ES-I3 (cell line): ENCODE data around the gene FAM149A.

Experiments
- H3K36me3 ChIP-seq: 2 replicates; pipeline ENCODE4 v1.6.1; 2013; ENCODE audit warnings: mild to moderate bottlenecking, low read length, control low read depth, moderate library complexity; ENCODE audit not compliant: insufficient read depth
- H3K4me1 ChIP-seq: 2 replicates; pipeline ENCODE4 v1.6.1; 2013; ENCODE audit warnings: mild to moderate bottlenecking, control low read depth, low read length; ENCODE audit not compliant: insufficient read depth
- H3K9ac ChIP-seq: 2 replicates; pipeline ENCODE4 v1.6.1; 2013; ENCODE audit warnings: low read depth, mild to moderate bottlenecking, low read length, moderate library complexity
- H3K9me3 ChIP-seq: 2 replicates; pipeline ENCODE4 v1.6.1; 2013; ENCODE audit warnings: mild to moderate bottlenecking, low read length, moderate library complexity; ENCODE audit not compliant: control insufficient read depth, insufficient read depth

FAM149A gene

DNA sequence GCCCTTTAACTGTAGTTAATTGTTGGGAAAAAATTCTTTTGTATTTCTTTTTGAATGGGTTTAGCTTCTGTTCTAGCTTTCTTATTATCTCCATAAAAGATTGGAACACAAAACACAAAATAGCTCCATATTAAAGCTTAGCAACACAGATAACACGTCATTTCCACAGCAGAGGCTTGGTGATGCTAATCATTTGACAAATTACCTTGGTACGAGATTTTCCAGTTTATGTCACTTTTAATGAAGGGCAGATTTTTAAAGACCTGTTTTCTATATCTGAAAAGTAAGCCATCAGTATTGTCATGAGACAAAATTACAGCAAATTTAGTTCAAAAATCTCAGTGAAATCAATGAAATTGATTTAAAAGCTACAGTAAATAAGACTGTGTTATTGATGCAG, 27.4 kb downstream of the FAM149A start:
- Histone ChIP-seq H3K36me3 (no peaks in the 10 kb centered on the region), H3K4me1 (peaks cover 12% of the 10 kb centered on the region), H3K9me3 (no peaks in the 10 kb centered on the region), H3K9ac (no peak overlapping the region)

GRCh38 chr4:186132577-186133242, 28.2 kb downstream of the FAM149A start:
- Histone ChIP-seq H3K9ac (no peak overlapping the region), H3K9me3 (no peaks in the 10 kb centered on the region), H3K36me3 (no peaks in the 10 kb centered on the region), H3K4me1 (peaks cover 12% of the 10 kb centered on the region)

DNA sequence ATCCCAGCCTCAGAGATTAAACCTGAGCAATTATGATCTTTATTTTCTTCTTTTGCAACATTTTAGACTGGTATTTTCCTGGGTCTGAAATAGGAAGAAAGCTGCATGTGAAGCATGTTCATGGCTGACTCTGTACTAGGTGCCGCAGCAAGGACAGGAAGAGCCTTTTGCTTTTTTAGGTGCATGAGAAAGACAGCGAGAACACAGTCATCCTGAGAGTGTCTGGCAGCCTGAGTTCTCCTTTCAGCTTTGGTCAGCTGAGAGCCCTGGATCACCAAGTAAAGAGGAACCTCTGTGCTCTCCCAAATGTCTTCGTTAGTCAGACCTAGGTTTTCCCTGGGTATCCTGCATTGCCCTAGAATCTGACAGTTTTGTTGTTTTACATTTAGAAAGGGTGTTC, 29.8 kb downstream of the FAM149A start:
- H3K9me3 ChIP-seq, result no peaks in the 10 kb centered on the region
- H3K9ac ChIP-seq, result no peak overlapping the region
- H3K36me3 ChIP-seq, result no peaks in the 10 kb centered on the region
- peaks cover 12% of the 10 kb centered on the region for H3K4me1 ChIP-seq

DNA sequence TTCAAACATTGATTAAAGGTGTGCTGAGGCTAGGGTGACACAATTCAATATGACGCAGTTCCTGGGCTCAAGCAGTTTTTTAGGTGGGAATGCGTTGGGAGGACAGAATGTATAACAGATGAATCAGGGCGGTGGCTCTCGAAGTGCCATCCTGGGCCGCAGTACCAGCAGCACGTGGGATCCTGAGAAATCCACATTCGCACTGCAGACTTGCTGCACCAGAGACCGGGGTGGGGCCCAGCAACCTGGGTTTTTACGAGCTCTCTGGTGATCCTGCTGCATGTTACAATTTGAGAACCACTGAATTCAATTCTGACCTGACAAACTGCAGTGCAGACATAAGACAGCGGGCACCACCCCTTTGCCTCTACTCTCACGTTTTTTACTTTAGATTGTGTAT, 30.4 kb downstream of the FAM149A start:
- Histone ChIP-seq H3K4me1 (peaks cover 12% of the 10 kb centered on the region), H3K9me3 (no peaks in the 10 kb centered on the region), H3K36me3 (no peaks in the 10 kb centered on the region), H3K9ac (no peak overlapping the region)

DNA sequence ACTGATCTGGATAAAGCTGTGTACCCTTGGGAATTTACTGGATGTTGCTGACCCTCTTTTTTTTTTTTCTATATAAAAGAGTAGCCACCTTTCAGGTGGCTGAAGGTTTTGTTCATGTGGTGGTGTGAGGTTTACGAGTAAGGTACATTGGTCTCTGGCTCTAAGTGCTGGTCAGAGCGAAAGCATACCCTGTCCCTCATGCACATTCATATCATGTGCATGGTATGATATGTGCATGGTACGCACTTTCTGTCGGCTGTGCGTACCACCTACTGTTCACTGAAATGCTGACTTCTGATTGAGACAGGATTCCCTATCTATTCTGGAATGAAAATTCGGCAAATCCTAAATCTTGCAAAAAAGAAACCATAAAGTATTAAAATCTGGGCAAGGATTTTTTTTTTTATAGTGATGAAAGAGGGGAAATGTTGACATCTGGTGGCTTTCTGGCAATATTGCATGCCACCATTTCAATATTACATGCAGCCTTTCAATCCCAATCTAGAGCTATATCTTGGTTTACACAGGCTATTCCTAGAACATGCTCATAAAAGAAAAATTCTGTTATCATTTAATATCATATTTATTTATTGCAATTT, 32.8 kb downstream of the FAM149A start:
- H3K4me1 ChIP-seq, result peaks cover 8% of the 10 kb centered on the region
- no peak overlapping the region for H3K9ac ChIP-seq
- no peaks in the 10 kb centered on the region for H3K36me3 ChIP-seq
- no peaks in the 10 kb centered on the region for H3K9me3 ChIP-seq

DNA sequence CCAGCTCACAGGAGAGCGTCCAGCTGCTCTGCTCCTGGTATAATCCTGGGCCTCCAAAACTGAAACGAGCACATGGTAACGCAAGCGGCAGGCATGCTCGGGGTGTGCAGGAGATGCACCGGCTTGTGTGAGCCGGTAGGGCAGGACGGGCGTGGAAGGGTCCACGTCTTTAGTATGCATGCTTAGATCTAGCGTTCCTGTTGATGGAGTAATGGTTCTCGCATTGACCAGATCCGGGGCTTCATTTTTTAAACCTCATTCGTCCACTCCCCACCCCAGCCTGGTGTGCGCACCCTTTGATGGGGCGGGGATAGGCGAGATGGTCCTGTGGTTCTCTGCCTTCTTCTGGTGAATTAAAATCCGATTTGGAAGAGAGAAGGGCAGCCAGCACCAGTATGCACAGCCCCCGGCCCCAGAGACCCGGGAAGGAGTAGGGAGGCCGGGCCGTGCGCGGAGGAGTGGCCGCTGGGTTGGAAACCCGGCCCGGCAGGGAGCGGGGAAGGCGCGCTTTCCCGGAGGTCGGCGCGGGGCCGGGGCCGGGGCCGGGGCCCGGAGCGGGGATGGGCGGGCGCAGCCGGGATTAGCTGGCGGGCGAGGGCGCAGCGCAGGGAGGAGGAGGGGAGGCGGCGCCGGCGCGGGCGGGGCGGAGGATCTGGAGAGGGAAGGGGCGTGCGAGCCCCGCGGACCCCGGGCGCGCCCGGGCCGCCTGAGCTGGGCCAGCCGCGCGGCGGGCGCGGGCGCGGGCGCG, 39.9 kb downstream of the FAM149A start:
- Histone ChIP-seq H3K9ac (peak overlapping the region; percentile 70), H3K36me3 (no peaks in the 10 kb centered on the region), H3K9me3 (no peaks in the 10 kb centered on the region), H3K4me1 (peaks cover 8% of the 10 kb centered on the region; the same call in 1 of the 2 replicates)

DNA sequence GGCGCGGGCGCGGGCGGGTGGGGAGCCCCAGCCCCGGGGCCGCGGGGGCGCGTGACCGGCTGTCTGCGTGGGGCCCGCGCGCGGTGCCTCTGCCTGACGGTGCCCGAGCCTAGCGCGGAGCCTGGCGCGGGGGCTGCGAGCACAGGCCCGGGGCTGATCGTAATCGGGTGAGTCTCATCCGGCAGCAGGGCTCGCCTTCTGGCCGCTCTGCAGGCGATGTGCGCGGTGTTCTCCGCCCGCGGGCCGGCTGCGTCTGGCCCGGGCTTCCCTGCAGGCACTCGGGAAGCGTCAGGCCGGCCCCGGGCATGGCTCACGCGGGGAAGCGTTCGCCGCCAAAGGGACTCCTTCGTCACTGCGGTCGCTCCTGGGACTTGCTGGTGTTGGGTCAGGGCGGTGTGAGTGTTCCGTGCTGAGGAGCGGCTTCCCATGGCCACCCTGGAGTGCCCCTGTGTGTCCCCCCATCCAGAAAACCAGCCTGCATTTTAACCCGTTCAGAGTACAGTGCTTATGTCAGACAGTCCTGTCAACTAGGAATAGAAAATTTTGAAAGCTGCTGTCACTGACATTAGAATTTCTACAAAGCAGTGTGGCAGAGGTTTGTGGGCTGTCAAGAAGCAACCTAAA, 40.6 kb downstream of the FAM149A start:
- H3K4me1 ChIP-seq, result peaks cover 11% of the 10 kb centered on the region; the same call in 1 of the 2 replicates
- H3K36me3 ChIP-seq, result no peaks in the 10 kb centered on the region
- H3K9me3 ChIP-seq, result no peaks in the 10 kb centered on the region
- H3K9ac ChIP-seq, result peak overlapping the region; percentile 66

DNA sequence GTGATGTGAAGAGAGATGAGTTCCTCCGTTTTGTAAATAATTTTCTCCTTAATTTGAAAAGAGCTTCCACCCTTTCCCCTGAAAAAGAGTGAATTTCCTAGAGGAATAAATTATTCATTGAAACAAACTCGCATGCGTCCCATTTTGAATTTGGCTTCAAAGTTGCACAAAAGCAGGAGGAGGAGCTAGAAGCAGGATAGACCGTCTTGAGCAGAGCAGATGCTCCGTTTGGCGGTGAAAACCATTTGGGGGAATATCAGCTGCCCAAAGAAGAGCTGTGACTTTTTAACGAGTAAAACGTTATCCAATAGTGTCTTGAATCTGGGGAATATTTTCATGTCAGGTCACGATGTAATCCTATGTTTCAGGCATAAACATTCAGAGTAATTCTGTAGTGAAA, 42.0 kb downstream of the FAM149A start:
- H3K4me1 ChIP-seq, result peaks cover 11% of the 10 kb centered on the region; the same call in 1 of the 2 replicates
- no peaks in the 10 kb centered on the region for H3K36me3 ChIP-seq

DNA sequence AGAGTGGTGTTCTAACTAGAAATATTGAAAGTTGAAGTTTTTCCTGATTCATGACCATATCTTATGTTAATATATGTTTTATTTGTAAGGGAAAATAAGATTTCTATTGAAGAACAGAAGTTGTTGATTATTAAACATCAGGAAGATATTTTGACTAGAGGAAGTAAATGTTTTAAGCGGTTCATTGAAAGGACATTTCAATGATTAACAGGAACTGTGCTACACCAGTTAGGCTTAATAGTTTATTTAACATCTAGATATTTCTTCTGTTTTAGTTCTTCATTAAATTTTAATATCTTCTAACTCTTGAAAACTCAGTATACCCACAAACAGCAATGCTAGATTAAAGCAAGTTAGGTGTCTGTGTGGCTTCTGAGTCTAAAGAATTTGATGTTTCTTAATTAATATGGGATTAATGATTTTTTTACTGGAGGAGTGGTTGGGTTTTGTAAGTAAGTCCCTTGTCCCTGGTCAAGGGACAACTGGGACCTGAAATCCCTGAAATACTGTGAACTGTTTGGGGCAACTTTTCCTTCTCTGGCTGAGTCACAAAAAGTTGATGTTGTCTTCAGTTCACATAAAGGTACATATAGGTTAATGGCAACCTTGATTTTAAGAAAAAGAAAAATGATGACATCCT, 44.0 kb downstream of the FAM149A start:
- H3K36me3 ChIP-seq, result peaks cover 3% of the 10 kb centered on the region; the same call in 1 of the 2 replicates
- H3K9ac ChIP-seq, result no peak overlapping the region
- peaks cover 11% of the 10 kb centered on the region; the same call in 1 of the 2 replicates for H3K4me1 ChIP-seq
- H3K9me3 ChIP-seq, result no peaks in the 10 kb centered on the region

More for the DNA sequence above, 42.0 kb downstream of the FAM149A start:
- Histone ChIP-seq H3K9ac (no peak overlapping the region), H3K9me3 (no peaks in the 10 kb centered on the region)

GRCh38 chr4:186149872-186150271, 45.4 kb downstream of the FAM149A start:
- H3K9me3 ChIP-seq, result no peaks in the 10 kb centered on the region
- H3K9ac ChIP-seq, result peak overlapping the region; percentile 52; the same call in 1 of the 2 replicates
- peaks cover 11% of the 10 kb centered on the region; the same call in 1 of the 2 replicates for H3K4me1 ChIP-seq
- peaks cover 3% of the 10 kb centered on the region; the same call in 1 of the 2 replicates for H3K36me3 ChIP-seq

DNA sequence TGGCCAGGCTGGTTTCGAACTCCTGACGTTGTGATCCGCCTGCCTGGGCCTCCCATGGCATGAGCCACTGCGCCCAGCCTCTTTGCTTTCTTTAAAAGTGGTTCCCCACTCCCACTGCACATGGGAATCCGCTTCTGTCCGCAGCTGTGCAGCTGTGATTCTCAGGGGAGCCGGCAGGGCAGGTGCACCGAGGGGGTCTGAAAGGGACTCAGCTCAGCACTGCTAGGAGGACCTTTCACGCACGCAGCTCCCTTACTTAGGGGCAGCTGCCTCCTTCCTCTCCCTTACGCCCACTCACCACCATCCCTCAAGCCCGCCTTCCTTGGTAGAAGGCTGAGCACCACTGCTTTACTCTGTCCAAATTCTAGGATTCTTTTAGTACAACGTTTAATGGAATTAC, 46.4 kb downstream of the FAM149A start:
- Histone ChIP-seq H3K4me1 (0 out of 2 replicates have a peak, but pooled peaks cover 6% of the 10 kb centered on the region), H3K9ac (no peak overlapping the region), H3K9me3 (no peaks in the 10 kb centered on the region), H3K36me3 (peaks cover 3% of the 10 kb centered on the region; the same call in 1 of the 2 replicates)

DNA sequence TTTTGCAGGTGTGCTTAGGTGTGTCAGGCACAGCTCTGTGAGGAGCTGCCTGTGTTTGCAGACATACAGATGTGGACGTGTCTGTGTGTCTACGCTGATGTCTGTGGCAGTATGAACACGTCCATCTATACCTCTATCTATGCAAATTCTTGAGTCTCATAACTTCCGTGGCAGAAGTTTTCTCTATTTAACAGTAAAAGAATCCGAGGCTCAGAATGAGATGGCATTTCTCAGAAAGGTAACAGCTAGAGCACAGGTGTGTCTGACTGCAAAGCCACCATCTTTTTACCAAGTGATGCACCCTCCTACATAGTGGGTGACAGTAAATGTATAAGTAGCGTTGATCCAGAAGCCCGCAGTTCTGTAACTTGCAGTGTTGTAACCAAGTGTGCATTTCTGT, 47.0 kb downstream of the FAM149A start:
- Histone ChIP-seq H3K36me3 (peaks cover 3% of the 10 kb centered on the region; the same call in 1 of the 2 replicates), H3K9me3 (no peaks in the 10 kb centered on the region), H3K4me1 (0 out of 2 replicates have a peak, but pooled peaks cover 6% of the 10 kb centered on the region), H3K9ac (no peak overlapping the region)

- Histone ChIP-seq H3K9me3 (no peaks in the 10 kb centered on the region; the same call in 1 of the 2 replicates), H3K36me3 (no peaks in the 10 kb centered on the region), H3K9ac (no peak overlapping the region), H3K4me1 (no peaks in the 10 kb centered on the region; the same call in 1 of the 2 replicates)
Observed at GRCh38 chr4:186158021-186158813, 53.7 kb downstream of the FAM149A start.
